Caco-2 (cell line): ENCODE measurements around the gene RCVRN. TPM values are rescaled to one million over a fixed set of nuclear protein-coding genes. Genes with fewer than 3 reads are reported as not detected.

Experiments
- BruUV-seq: library from RNA; stranded (reverse); fragments of 400-500 nt; replicated peaks from 2 replicates; lab custom pipeline; 2021; lab: Mats Ljungman, UMichigan
- CTCF ChIA-PET: fragments of 300-600 bp; sonication (Branson Sonifier 250); formaldehyde crosslinking; loops from one replicate; lab custom pipeline; 2022; ENCODE audit warnings: antibody characterized with exemption; lab: Charles Lee
- POLR2A ChIA-PET: fragments of 300-600 bp; sonication (Branson Sonifier 250); formaldehyde crosslinking; loops from one replicate; lab custom pipeline; 2022; ENCODE audit warnings: antibody characterized with exemption; lab: Charles Lee
- DNase-seq, 2 experiments: peaks; one replicate each; pipeline versions ENCODE4 v3.0.0 to v3.0.0-alpha.2; 2020 to 2022
- H3K27me3 ChIP-seq: replicated peaks from 2 replicates; pipeline ENCODE4 v1.6.0; 2011; ENCODE audit warnings: low read length; ENCODE audit not compliant: control insufficient read depth, insufficient read depth
- H3K36me3 ChIP-seq: 2 replicates; pipeline ENCODE4 v1.5.1; 2011; ENCODE audit warnings: low read length; ENCODE audit not compliant: control insufficient read depth, insufficient read depth
- H3K4me1 ChIP-seq: fragments of 250-450 bp; sonication (Bioruptor Pico); 2 replicates; pipeline ENCODE4 v1.5.1; 2020; ENCODE audit warnings: mild to moderate bottlenecking
- H3K4me3 ChIP-seq: 2 replicates; pipeline ENCODE4 v1.5.1; 2011; ENCODE audit warnings: low read depth, mild to moderate bottlenecking, control low read depth, low read length
- H3K9me3 ChIP-seq: fragments of 250-450 bp; sonication (Bioruptor Pico); 2 replicates; pipeline ENCODE4 v1.5.1; 2020; ENCODE audit warnings: mild to moderate bottlenecking, moderate library complexity
- H3K27ac Mint-ChIP-seq: one replicate; pipeline ENCODE4 v1.8.0; 2022; ENCODE audit warnings: mixed read lengths; ENCODE audit not compliant: unreplicated experiment
- H3K27me3 Mint-ChIP-seq: one replicate; pipeline ENCODE4 v1.8.0; 2022; ENCODE audit warnings: mixed read lengths; ENCODE audit not compliant: insufficient read depth, unreplicated experiment
- H3K36me3 Mint-ChIP-seq: one replicate; pipeline ENCODE4 v1.8.0; 2022; ENCODE audit warnings: mild to moderate bottlenecking, mixed read lengths; ENCODE audit not compliant: insufficient read depth, unreplicated experiment
- H3K4me1 Mint-ChIP-seq: one replicate; pipeline ENCODE4 v1.8.0; 2022; ENCODE audit warnings: low read depth, mixed read lengths; ENCODE audit not compliant: unreplicated experiment
- H3K4me3 Mint-ChIP-seq: one replicate; pipeline ENCODE4 v1.8.0; 2022; ENCODE audit warnings: mild to moderate bottlenecking, moderate library complexity, mixed read lengths; ENCODE audit not compliant: unreplicated experiment
- H3K9me3 Mint-ChIP-seq: one replicate; pipeline ENCODE4 v1.8.0; 2022; ENCODE audit warnings: mixed read lengths; ENCODE audit not compliant: unreplicated experiment
- intact Hi-C: fragments of 100-400 bp; cut with micrococcal nuclease; formaldehyde crosslinking; loops from one replicate; pipeline ENCODE4 v1.10.0; 2022; ENCODE audit not compliant: unreplicated experiment
- total RNA-seq: library from RNA; stranded (reverse); gene quantifications from 2 replicates; pipeline ENCODE4 v1.2.3, GENCODE V29; 2022
- TF ChIP-seq, protein P1 (sequence below), 2 experiments: fragments of 200-600 bp in 1 of 2; IDR thresholded peaks; 1 replicate in 1 of 2; 2 replicates in 1 of 2; pipeline versions ENCODE4 v1.5.1 to v1.8.0; 2011 to 2022; ENCODE audit warnings: antibody characterized with exemption in 1 of 2, control low read depth in 1 of 2, inconsistent platforms in 1 of 2, low read depth in 1 of 2, low read length in 1 of 2, mild to moderate bottlenecking in 1 of 2, moderate library complexity in 1 of 2; ENCODE audit not compliant: insufficient read depth in 1 of 2, severe bottlenecking in 1 of 2, unreplicated experiment in 1 of 2

Gene RCVRN
- total RNA-seq, 1 experiment from 2014 or later: not detected

- H3K9me3 Mint-ChIP-seq: no peaks in the 10 kb centered on the region
These were observed 23.7 kb upstream of the RCVRN start for GRCh38 chr17:9928601-9929333.

GRCh38 chr17:9926150-9926804, 21.2 kb upstream of the RCVRN start:
- Mint-ChIP-seq H3K36me3 (no peaks in the 10 kb centered on the region), H3K27ac (no peak overlapping the region), H3K27me3 (no peaks in the 10 kb centered on the region), H3K4me3 (no peak overlapping the region), H3K4me1 (no peaks in the 10 kb centered on the region), H3K9me3 (no peaks in the 10 kb centered on the region)
- Histone ChIP-seq H3K27me3 (no peaks in the 10 kb centered on the region), H3K36me3 (no peaks in the 10 kb centered on the region), H3K4me3 (no peak overlapping the region), H3K4me1 (no peaks in the 10 kb centered on the region), H3K9me3 (no peaks in the 10 kb centered on the region)
- no peak for DNase-seq
- intact Hi-C loops: loop anchor here (10.0 kb wide), 1 partner anchor 689 kb away; no protein-coding TSS in a partner anchor
- CTCF ChIA-PET: interaction anchor here (0.7 to 1.0 kb wide), 2 partner anchors 37 to 1135 kb away, joined by 3 to 4 read pairs; no protein-coding TSS in a partner anchor
- TF ChIP-seq, protein P1, sequence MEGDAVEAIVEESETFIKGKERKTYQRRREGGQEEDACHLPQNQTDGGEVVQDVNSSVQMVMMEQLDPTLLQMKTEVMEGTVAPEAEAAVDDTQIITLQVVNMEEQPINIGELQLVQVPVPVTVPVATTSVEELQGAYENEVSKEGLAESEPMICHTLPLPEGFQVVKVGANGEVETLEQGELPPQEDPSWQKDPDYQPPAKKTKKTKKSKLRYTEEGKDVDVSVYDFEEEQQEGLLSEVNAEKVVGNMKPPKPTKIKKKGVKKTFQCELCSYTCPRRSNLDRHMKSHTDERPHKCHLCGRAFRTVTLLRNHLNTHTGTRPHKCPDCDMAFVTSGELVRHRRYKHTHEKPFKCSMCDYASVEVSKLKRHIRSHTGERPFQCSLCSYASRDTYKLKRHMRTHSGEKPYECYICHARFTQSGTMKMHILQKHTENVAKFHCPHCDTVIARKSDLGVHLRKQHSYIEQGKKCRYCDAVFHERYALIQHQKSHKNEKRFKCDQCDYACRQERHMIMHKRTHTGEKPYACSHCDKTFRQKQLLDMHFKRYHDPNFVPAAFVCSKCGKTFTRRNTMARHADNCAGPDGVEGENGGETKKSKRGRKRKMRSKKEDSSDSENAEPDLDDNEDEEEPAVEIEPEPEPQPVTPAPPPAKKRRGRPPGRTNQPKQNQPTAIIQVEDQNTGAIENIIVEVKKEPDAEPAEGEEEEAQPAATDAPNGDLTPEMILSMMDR (IDR thresholded peaks at IDR 0.05; ENCODE audit: insufficient read depth in 1 of 2, low read depth in 1 of 2, low read length in 1 of 2, severe bottlenecking in 1 of 2, unreplicated experiment in 1 of 2): no peak
- POLR2A ChIA-PET: no interaction called here
- no TSS peak for BruUV-seq

More at GRCh38 chr17:9928601-9929333, 23.7 kb upstream of the RCVRN start:
- TF ChIP-seq, protein P1 (IDR thresholded peaks at IDR 0.05; ENCODE audit: insufficient read depth in 1 of 2, low read depth in 1 of 2, low read length in 1 of 2, severe bottlenecking in 1 of 2, unreplicated experiment in 1 of 2): peak in 1 of 2 experiments; percentile 32
- no peaks in the 10 kb centered on the region for H3K27me3 Mint-ChIP-seq
- Histone ChIP-seq H3K27me3 (no peaks in the 10 kb centered on the region), H3K4me1 (no peaks in the 10 kb centered on the region), H3K9me3 (no peaks in the 10 kb centered on the region), H3K4me3 (no peak overlapping the region), H3K36me3 (no peaks in the 10 kb centered on the region)
- ChIA-PET CTCF (interaction anchor here (0.6 to 1.1 kb wide), 6 partner anchors 60 to 295 kb away, joined by 3 to 5 read pairs (median 3); no protein-coding TSS in a partner anchor), POLR2A (no interaction called here)
- DNase-seq: peak in 1 of 2 experiments; percentile 31
- no peaks in the 10 kb centered on the region for H3K4me1 Mint-ChIP-seq
- no peak overlapping the region for H3K27ac Mint-ChIP-seq
- intact Hi-C loops: loop anchor here (10.0 kb wide), 1 partner anchor 686 kb away; no protein-coding TSS in a partner anchor
- no peak overlapping the region for H3K4me3 Mint-ChIP-seq
- H3K36me3 Mint-ChIP-seq: no peaks in the 10 kb centered on the region
- BruUV-seq: no TSS peak

DNA sequence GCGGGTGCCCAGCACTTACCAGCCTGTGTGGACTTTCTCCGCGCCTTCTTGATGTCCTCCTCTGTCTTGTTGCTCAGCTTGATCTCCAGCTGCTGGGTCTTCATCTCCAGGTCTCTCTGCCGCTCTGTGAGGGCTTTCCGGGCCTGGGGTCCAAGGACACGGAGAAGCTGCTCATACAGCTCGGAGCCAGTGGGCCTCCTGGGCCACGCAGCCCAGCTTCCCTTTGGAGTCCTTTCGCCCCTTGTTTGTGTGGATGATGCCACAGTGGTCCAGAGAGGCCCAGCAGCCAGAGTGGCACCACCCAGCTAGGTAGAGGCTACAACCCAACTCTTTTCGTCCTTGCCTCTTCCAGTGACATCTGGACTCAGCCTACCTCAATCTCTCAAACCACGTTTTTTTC, 20.4 kb upstream of the RCVRN start:
- TF ChIP-seq, protein P1 (IDR thresholded peaks at IDR 0.05; ENCODE audit: insufficient read depth in 1 of 2, low read depth in 1 of 2, low read length in 1 of 2, severe bottlenecking in 1 of 2, unreplicated experiment in 1 of 2): no peak
- Mint-ChIP-seq H3K36me3 (no peaks in the 10 kb centered on the region), H3K4me3 (no peak overlapping the region), H3K27ac (no peak overlapping the region), H3K9me3 (no peaks in the 10 kb centered on the region), H3K27me3 (no peaks in the 10 kb centered on the region), H3K4me1 (no peaks in the 10 kb centered on the region)
- POLR2A ChIA-PET: no interaction called here
- no peaks in the 10 kb centered on the region for H3K27me3 ChIP-seq
- H3K36me3 ChIP-seq: no peaks in the 10 kb centered on the region
- H3K4me3 ChIP-seq: no peak overlapping the region
- no peaks in the 10 kb centered on the region for H3K9me3 ChIP-seq
- H3K4me1 ChIP-seq: no peaks in the 10 kb centered on the region
- CTCF ChIA-PET: interaction anchor here (0.6 to 1.2 kb wide), 3 partner anchors 32 to 276 kb away, joined by 3 to 5 read pairs (median 4); no protein-coding TSS in a partner anchor
- no peak for DNase-seq
- intact Hi-C loops: loop anchor here (10.0 kb wide), 1 partner anchor 689 kb away; no protein-coding TSS in a partner anchor
- BruUV-seq: no TSS peak
